DND-41 (cell line): ENCODE results near the gene CR1L.
"Not testable (repeated sequence)": the region's sequence is repeated elsewhere in the genome, so short reads cannot be mapped to it uniquely, and the experiment has no call there.

Experiments used
- ATAC-seq: fragments of 200-7000 bp; cut with Tn5 transposase; 3 replicates; pipeline ENCODE4 v1.9.1; 2021; ENCODE audit warnings: low read depth; ENCODE audit not compliant: insufficient read depth
- DNase-seq: peaks from one replicate; pipeline ENCODE4 v3.0.0-alpha.2; 2020
- H2AFZ ChIP-seq: 2 replicates; pipeline ENCODE4 v1.6.0; 2012; ENCODE audit warnings: low read depth, low read length
- H3K27ac ChIP-seq: 2 replicates; pipeline ENCODE4 v1.5.1; 2012; ENCODE audit warnings: low read length, inconsistent platforms
- H3K27me3 ChIP-seq: fragments of 200-600 bp; sonication (generic); 2 replicates; pipeline ENCODE4 v1.6.0; 2012; ENCODE audit warnings: low read length, mild to moderate bottlenecking, inconsistent platforms; ENCODE audit not compliant: insufficient read depth, poor library complexity
- H3K36me3 ChIP-seq: 2 replicates; pipeline ENCODE4 v1.5.1; 2012; ENCODE audit warnings: low read length, inconsistent platforms; ENCODE audit not compliant: insufficient read depth
- H3K4me1 ChIP-seq: 2 replicates; pipeline ENCODE4 v1.5.1; 2012; ENCODE audit warnings: mild to moderate bottlenecking, low read length; ENCODE audit not compliant: insufficient read depth
- H3K4me2 ChIP-seq: 2 replicates; pipeline ENCODE4 v1.6.0; 2012; ENCODE audit warnings: mild to moderate bottlenecking, moderate library complexity, low read length, inconsistent platforms; ENCODE audit not compliant: insufficient read depth
- H3K4me3 ChIP-seq, 2 experiments: fragments of 200-600 bp in 1 of 2; shearing (Covaris generic) in 1 of 2; 2 replicates each; pipeline ENCODE4 v1.5.1; 2012 to 2016; ENCODE audit warnings: inconsistent platforms in 2 of 2, low read length in 2 of 2, mild to moderate bottlenecking in 2 of 2, low read depth in 1 of 2, moderate library complexity in 1 of 2
- H3K79me2 ChIP-seq: 2 replicates; pipeline ENCODE4 v1.6.0; 2012; ENCODE audit warnings: low read length, inconsistent platforms; ENCODE audit not compliant: insufficient read depth
- H3K9ac ChIP-seq: 2 replicates; pipeline ENCODE4 v1.6.0; 2012; ENCODE audit warnings: low read depth, mild to moderate bottlenecking, inconsistent platforms, low read length, moderate library complexity
- H3K9me3 ChIP-seq: 2 replicates; pipeline ENCODE4 v1.5.1; 2012; ENCODE audit warnings: low read length, moderate library complexity, mild to moderate bottlenecking, inconsistent platforms; ENCODE audit not compliant: insufficient read depth, severe bottlenecking
- H4K20me1 ChIP-seq: 2 replicates; pipeline ENCODE4 v1.6.0; 2012; ENCODE audit warnings: low read length; ENCODE audit not compliant: insufficient read depth
- EZH2 ChIP-seq: IDR thresholded peaks from 3 replicates; pipeline ENCODE4 v1.6.1; 2012; ENCODE audit warnings: borderline replicate concordance, low read depth, mild to moderate bottlenecking, moderate library complexity, low read length, inconsistent platforms; ENCODE audit not compliant: severe bottlenecking
- TF ChIP-seq, protein P1 (sequence below): IDR thresholded peaks from 2 replicates; pipeline ENCODE4 v1.5.1; 2012; ENCODE audit warnings: borderline replicate concordance, low read length, moderate library complexity, mild to moderate bottlenecking; ENCODE audit not compliant: poor library complexity, severe bottlenecking; ENCODE audit errors: extremely low read depth

The CR1L gene

DNA sequence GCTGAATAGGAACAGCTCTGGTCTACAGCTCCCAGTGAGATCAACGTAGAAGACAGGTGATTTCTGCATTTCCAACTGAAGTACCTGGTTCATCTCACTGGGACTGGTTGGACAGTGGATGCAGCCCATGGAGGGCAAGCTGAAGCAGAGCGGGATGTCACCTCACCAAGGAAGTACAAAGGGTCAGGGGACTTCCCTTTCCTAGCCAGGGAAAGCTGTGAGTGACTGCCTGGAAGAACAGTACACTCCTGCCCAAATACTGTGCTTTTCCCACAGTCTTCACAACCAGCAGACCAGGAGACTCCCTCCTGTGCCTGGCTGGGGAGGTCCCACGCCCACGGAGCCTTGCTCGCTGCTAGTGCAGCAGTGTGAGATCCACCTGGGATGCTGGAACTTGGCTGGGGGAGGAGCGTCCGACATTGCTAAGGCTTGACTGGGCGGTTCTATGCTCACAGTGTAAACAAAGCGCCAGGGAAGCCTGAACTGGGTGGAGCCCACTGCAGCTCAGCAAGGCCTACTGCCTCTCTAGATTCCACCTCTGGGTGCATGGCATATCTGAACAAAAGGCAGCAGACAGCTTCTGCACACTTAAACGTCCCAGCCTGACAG lies 14.7 kb downstream of the CR1L start:
- Histone ChIP-seq H3K9me3 (no peaks in the 10 kb centered on the region), H3K79me2 (no peaks in the 10 kb centered on the region), H3K27me3 (peaks cover 12% of the 10 kb centered on the region), H3K36me3 (no peaks in the 10 kb centered on the region), H3K4me3 (no peak overlapping the region), H3K4me1 (no peaks in the 10 kb centered on the region), H4K20me1 (no peaks in the 10 kb centered on the region), H2AFZ (no peak overlapping the region), H3K27ac (no peak overlapping the region), H3K4me2 (no peak overlapping the region), H3K9ac (no peak overlapping the region)
- DNase-seq, result no peak
- TF ChIP-seq EZH2, result no peak
- TF ChIP-seq, protein P1, sequence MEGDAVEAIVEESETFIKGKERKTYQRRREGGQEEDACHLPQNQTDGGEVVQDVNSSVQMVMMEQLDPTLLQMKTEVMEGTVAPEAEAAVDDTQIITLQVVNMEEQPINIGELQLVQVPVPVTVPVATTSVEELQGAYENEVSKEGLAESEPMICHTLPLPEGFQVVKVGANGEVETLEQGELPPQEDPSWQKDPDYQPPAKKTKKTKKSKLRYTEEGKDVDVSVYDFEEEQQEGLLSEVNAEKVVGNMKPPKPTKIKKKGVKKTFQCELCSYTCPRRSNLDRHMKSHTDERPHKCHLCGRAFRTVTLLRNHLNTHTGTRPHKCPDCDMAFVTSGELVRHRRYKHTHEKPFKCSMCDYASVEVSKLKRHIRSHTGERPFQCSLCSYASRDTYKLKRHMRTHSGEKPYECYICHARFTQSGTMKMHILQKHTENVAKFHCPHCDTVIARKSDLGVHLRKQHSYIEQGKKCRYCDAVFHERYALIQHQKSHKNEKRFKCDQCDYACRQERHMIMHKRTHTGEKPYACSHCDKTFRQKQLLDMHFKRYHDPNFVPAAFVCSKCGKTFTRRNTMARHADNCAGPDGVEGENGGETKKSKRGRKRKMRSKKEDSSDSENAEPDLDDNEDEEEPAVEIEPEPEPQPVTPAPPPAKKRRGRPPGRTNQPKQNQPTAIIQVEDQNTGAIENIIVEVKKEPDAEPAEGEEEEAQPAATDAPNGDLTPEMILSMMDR, result no peak
- ATAC-seq, result no peak

DNA sequence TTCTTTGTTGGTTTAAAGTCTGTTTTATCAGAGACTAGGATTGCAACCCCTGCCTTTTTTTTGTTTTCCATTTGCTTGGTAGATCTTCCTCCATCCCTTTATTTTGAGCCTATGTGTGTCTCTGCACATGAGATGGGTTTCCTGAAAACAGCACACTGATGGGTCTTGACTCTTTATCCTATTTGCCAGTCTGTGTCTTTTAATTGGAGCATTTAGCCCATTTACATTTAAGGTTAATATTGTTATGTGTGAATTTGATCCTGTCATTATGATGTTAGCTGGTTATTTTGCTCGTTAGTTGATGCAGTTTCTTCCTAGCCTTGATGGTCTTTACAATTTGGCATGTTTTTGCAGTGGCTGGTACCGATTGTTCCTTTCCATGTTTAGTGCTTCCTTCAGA lies 16.5 kb downstream of the CR1L start:
- not testable (repeated sequence) for H3K4me1 ChIP-seq, ATAC-seq, H3K9me3 ChIP-seq, H4K20me1 ChIP-seq, H3K36me3 ChIP-seq, DNase-seq, H3K27ac ChIP-seq, H3K79me2 ChIP-seq, H2AFZ ChIP-seq, H3K4me2 ChIP-seq, H3K4me3 ChIP-seq, H3K9ac ChIP-seq
- H3K27me3 ChIP-seq, result peaks cover 11% of the 10 kb centered on the region

DNA sequence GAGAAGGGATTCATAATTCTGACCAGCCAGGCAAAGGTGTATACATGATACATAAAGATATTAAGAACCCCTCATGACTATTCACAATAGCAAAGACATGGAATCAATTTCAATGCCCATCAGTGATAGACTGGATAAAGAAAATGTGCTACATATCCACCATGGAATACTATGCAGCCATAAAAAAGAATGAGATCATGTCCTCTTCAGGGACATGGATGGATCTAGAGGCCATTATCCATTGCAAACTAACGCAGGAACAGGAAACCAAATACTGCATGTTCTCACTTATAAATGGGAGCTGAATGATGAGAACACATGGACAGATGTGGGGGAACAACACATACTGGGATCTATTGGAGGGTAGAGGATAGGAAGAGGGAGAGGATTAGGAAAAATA lies 21.4 kb downstream of the CR1L start:
- H3K9ac ChIP-seq, result no peak overlapping the region
- H3K27me3 ChIP-seq, result peaks cover 8% of the 10 kb centered on the region
- TF ChIP-seq EZH2, result no peak
- TF ChIP-seq, protein P1, result no peak
- no peaks in the 10 kb centered on the region for H3K36me3 ChIP-seq
- no peak overlapping the region for H3K4me3 ChIP-seq
- no peak for ATAC-seq
- H2AFZ ChIP-seq, result no peak overlapping the region
- H3K4me2 ChIP-seq, result no peak overlapping the region
- no peak overlapping the region for H3K27ac ChIP-seq
- H3K4me1 ChIP-seq, result no peaks in the 10 kb centered on the region
- H4K20me1 ChIP-seq, result no peaks in the 10 kb centered on the region
- no peaks in the 10 kb centered on the region for H3K9me3 ChIP-seq
- DNase-seq, result no peak
- H3K79me2 ChIP-seq, result no peaks in the 10 kb centered on the region

DNA sequence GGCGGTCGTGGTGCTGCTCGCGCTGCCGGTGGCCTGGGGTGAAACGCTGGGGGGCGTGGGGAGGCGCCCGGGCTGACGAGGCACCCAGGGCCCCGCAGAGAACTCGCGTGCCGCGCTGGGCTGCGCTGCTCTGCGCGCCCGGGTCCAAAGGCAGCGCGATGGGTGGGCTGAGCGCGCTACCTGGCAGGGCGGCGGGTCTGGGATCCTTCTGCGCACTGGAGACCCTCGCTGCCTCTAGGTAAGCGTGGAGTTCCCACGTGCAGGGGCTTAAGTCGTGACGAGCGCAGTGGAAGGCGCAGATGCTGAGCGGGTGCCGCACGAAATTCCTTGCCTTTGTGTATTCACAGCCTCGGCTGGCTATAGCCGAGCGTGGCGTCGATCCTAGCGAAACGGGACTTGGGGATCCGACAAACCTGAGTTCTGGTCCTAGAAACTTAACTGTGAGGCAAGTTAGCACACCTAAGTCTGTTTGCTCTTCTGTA lies 24.6 kb downstream of the CR1L start:
- Histone ChIP-seq H3K36me3 (no peaks in the 10 kb centered on the region), H3K4me1 (no peaks in the 10 kb centered on the region), H3K4me2 (no peak overlapping the region), H3K27me3 (peaks cover 8% of the 10 kb centered on the region), H2AFZ (no peak overlapping the region), H3K79me2 (no peaks in the 10 kb centered on the region), H3K9me3 (no peaks in the 10 kb centered on the region), H4K20me1 (no peaks in the 10 kb centered on the region), H3K4me3 (no peak overlapping the region), H3K9ac (no peak overlapping the region), H3K27ac (no peak overlapping the region)
- no peak for ATAC-seq
- TF ChIP-seq, protein P1, result no peak
- TF ChIP-seq EZH2, result no peak
- no peak for DNase-seq
